ENCODE results near the gene C12orf50.
"Not testable (repeated sequence)": the region's sequence is repeated elsewhere in the genome, so short reads cannot be mapped to it uniquely, and the experiment has no call there.

The C12orf50 gene

DNA sequence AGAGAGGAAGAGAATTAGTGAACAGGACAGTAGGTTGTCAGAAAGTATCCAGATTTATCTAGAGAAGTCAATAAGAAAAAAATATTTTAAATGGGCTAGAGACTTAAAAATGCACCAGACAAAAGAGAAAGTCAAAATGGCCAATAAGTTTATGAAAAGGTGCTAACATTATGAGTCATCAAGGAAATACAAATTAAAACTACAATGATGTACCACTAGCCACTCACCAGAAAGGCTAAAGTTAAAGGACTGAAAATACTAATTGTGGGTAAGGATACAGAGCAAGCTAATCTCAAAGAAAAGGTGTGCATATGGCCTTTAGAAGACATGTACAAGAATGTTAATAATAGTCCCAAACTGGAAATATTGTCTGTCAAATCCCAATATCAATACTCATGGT lies 37.7 kb downstream of the C12orf50 start:
- no peak for DNase-seq (ENCODE audit: low read depth in 1 of 2, low spot score in 1 of 2)

DNA sequence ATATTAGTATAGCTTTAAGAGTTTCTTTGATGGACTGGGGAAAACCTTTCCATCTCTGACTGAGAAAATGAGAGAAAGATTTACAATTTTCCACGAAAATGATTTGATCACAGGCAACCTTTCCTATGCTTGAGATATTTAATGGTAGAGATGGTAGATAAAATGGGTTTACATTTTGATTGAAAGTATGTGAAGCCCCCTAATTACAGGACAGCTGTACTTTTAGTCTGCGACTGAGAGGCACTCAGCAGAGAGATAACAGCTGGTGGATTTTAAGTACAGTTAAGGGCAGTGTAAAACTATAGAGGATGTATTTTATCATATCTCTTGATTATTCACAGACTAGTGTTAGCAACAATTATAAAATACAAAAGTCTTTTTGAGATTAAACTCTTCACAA lies 40.7 kb downstream of the C12orf50 start:
- no peak for DNase-seq (ENCODE audit: low read depth in 1 of 2, low spot score in 1 of 2)

DNA sequence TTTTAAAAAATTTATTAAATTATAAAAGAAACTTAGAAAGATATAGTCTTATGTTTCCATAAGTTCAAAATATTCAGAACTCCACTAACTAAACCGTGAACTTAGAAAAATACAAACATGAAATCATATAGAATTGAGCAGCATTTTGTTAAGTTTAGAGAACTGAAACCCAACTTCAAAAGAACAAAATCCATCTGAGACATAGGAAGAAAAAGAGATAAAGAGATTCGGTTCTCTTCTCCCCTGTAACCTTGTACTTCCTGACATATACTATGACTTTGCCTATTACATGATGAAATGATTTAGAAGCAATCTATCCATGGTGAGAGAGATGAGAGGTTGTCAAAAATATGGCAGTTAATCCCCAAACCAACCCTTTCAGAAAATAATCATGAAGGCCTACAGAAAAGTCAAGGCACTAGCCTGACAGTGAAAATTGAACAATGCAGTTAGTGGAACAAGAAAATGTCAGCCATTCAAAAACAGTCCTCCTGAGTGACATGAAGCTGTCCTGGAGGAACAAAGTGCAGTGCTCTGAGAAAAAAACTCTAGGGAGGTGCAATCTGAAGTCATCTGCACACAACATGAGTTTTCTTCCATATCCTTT lies 44.0 kb downstream of the C12orf50 start:
- no peak for DNase-seq (ENCODE audit: low read depth in 1 of 2, low spot score in 1 of 2)

DNA sequence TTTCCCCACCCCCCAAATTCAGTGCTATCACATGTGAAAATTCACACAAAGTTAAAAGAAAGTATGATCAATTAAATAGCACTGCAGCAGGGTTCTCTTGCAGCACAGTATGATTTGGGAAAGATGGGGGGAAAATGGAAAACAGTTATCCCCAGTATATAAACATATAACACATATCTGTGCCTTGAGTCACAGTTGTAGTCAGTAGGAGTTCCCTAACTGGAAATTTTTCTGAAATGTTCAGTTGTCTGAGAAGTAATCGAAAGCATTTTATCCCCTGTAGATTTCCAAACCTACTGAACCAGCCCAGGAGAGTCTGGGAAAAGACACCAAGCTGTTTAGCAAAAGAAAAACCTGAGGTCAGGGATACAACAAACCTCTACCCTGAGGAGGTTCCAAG lies 47.0 kb downstream of the C12orf50 start:
- no peak for DNase-seq (ENCODE audit: low read depth in 1 of 2, low spot score in 1 of 2)

DNA sequence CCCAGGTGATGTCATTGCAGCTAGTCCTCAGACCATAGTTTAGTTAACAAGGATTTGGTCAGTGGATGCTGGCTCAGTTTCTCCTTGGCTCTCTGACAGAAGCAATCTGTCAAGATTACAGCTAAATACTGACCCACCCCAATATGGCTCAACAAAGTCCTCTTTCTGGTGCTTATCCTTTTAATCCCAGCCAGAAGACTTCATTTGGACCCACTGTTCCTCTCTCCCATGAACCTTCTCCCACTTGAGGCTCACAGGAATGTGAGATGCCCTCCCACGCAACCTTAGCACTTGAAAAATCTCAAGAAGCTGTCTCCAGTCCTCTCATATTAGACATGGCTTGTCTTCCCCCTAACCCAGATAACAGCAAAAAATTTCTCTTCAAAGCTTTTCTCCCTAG lies 47.7 kb downstream of the C12orf50 start:
- no peak for DNase-seq (ENCODE audit: low read depth in 1 of 2, low spot score in 1 of 2)

DNA sequence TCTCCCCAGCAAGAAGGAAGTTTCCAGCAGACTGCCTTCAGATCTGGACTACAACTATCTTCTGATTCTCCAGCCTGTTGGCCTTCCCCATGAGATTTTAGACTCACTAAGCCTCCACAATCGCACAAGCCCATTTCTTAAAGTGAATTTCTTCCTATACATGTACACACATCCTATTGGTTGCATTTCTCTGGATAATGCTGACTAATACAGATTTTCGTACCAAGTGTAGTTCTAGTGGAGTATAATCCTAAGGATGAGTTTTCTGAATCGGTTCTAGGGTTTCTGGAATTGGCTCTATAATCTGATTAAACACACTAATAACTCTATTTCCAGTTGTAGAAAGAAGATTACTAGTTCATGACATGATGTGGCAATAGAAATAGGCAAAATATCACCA lies 53.3 kb downstream of the C12orf50 start:
- DNase-seq (ENCODE audit: low read depth in 1 of 2, low spot score in 1 of 2): no peak

DNA sequence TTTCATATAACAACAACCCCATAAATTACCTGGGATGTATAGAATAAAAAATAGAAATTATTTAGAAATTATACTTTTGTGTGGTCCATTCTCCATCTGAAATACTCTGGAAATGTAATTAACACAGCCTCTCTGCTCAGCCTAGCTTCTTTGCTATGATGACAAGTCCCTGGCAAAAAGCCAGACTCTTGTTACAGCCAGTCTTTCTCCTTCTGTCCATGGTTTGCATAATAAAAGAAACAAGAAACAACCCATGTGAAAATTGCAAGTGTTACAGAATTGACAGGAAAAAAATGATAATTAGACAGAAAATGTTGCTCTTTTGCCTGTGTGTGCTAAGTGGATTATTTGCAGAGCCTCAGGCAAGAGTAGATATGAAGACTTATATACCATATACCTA lies 61.3 kb downstream of the C12orf50 start:
- DNase-seq (ENCODE audit: low read depth in 1 of 2, low spot score in 1 of 2): no peak

DNA sequence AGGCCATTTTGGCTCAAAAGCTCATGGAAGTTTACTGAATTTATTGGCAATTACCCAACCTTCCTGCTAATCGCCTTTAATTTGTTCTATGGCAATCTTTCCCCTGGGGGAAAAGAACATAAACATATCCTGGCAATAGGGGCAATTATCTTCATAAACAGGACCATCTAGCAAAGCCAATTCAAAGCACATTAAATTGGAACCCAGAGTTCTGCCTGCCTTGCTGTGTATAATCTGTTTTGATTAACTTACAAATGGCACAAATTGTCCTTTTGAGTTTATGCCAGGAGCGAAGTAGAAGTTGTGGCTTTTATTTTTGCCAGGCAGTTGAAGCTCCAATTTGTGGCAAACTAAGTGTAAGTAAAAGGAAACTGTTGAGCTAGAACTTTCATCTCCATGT lies 68.6 kb downstream of the C12orf50 start:
- no peak for DNase-seq (ENCODE audit: low read depth in 1 of 2, low spot score in 1 of 2)

DNA sequence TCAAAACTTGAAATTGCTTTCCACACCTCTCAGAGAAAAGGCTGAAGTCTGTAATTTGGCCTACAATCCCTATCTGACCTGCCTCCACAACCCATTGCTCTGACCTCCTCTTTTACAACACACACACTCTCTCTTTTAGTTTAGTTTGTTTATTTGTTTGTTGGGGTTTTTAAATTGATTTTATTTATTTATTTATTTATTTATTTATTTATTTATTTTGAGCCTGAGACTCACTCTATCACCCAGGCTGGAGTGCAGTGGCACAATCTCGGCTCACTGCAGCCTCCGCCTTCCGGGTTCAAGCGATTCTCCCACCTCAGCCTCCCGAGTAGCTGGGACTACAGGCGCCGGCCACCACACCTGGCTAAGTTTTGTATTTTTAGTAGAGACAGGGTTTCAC lies 75.2 kb downstream of the C12orf50 start:
- not testable (repeated sequence) for DNase-seq (ENCODE audit: low read depth in 1 of 2, low spot score in 1 of 2)

DNA sequence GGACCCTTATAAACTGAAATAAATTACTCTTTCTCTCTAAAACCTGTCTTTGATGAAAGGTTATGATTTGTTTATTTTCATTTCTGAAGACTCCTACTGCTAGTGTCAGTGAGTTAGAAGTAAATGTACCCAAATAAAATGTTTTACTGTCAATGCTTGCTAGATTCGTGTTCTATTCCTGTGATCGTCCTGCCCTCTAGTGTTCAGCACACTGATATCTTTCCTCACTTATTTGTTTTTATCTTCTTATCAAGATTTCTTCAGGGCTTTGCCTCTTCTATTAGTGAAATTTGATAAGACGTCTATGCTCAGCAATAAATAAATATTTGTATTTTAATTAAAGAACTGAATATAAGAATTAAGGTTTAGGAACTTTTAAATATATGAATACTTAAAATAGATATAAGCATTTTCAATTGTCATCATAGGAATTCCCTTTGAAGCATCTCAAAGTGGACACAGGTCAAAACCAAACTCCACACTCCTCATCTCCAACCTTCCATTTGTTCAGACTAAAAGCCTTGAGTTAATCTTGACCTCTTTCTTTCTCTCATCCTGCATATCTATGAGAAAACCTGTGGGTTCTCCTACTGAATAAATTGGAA lies 75.8 kb downstream of the C12orf50 start:
- DNase-seq (ENCODE audit: low read depth in 1 of 2, low spot score in 1 of 2): no peak

DNA sequence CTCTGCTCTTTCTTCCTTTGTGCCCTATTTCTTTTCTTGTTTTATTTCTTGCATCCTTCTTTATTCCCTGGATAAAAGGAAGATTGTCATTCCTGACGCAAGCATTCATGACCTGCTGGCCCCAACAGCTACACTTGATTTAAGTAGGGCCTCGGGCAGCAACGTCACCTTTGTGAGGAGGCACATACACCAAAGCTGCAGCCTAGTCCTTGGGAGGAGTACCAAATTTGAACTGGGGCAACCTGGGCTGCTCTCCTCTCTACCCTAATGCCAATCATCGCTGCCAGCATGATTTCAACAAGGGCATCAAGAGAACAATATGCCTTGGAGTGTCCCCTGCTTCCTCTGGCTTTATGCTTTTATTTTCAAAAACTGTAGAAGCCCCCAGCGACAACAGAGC lies 76.4 kb downstream of the C12orf50 start:
- DNase-seq (ENCODE audit: low read depth in 1 of 2, low spot score in 1 of 2): no peak

DNA sequence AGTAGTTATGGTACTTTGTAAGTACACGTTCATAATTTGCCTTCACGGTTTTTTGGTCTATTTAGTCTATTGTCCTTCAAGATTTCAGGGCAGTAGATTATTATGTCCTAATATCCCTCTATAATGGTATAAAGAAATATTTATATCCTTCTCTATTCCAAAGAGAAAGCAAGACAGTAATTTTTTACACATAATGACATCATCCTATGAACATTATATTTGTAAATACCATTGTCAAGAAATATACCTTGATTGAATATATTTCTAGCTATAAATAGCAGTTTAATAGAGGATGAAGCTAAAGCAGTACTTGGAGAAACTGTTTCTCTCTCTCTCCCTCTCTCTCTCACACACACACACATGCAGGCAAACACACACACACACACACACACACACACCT lies 77.0 kb downstream of the C12orf50 start:
- DNase-seq (ENCODE audit: low read depth in 1 of 2, low spot score in 1 of 2): no peak

DNA sequence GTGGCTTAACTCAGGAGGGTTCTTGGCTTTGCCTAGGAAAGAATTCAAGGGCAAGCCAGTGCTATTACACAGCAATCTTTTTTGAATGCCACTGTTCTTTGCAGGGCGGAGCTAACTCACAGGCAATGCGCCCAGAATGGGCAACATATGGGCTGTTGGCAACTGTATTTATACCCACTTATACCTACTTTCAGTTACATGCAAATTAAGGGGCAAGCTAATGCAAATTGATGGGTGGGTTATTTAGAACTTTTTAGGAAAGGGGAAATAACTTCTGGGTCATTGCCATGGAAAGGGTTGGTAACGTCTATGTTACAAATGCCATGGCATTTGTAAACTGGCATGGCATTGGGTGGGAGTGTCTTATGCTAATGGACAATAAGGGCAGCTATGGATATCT lies 85.4 kb downstream of the C12orf50 start:
- no peak for DNase-seq (ENCODE audit: low read depth in 1 of 2, low spot score in 1 of 2)

DNA sequence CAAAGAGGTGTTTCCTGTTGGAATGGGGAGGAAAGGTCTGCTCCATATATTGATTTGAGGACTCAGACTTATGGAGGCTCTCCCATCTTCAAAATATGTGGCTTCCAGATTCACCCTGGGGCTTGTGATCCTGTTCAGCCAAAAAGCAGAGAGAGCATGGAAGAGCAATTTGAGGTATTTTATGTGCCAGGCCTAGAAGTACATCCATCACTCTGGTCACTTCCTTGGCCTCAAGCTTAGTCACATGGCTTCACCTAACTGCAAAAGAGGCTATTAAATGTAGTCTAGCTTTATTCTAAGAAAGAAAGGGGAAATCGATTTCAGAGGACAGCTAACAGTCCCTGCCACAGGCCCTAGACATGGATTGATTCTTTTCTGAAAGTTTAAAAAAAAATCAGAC lies 86.2 kb downstream of the C12orf50 start:
- no peak for DNase-seq (ENCODE audit: low read depth in 1 of 2, low spot score in 1 of 2)

DNA sequence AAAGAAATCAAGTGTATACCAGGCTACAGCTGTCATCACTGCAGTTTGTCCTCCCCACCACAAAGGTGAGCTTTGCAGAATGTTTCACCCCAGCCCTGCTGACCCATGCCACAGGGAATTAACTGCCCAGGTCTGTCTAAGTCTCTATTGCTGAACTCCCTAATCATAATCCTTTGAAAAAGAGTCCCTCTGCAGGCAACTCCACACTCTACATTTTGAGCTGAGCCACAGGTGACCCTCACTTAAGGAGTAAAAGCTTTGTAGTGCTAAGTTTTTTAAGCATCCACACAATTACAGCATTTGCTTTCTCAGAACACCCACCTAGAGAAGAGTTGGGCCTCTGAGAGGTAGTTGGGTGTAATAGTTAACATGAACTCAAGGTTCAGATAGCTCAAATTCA lies 90.0 kb downstream of the C12orf50 start:
- no peak for DNase-seq (ENCODE audit: low read depth in 1 of 2, low spot score in 1 of 2)

DNA sequence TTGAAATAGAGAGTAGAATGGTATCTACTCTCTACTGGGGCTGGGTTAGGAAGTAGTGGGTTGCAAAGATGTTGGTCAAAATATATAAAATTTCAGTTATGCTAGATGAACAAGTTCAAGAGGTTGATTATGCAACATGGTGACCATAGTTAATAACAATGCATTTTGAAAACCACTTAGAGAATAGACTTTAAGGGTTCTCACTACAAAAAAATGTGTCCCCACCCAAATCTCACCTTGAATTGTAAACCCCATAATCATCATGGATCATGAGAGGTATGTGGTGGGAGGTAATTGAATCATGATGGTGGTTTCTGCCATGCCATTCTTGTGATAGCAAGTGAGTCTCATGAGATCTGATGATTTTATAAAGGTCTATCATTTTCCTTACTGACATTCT lies 94.0 kb downstream of the C12orf50 start:
- DNase-seq (ENCODE audit: low read depth in 1 of 2, low spot score in 1 of 2): no peak

DNA sequence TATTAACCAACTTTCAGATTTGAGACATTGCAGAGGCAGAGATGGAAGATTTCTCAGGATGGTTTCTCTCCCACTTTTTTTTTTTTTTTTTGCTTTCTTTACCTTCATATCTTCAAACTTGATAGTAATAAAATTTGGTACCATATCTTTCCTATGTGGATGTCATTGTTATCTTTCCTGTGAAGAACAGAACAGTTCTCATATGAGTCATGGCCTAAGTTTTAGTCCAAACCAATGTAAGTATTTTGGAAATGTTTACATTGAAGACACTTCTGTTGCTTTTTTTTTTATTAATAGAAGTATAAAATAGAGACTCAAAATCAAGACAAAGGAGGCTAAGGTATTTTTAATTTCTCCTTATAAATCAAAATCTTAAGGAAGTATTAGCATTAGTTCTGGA lies 95.2 kb downstream of the C12orf50 start:
- DNase-seq (ENCODE audit: low read depth in 1 of 2, low spot score in 1 of 2): no peak

DNA sequence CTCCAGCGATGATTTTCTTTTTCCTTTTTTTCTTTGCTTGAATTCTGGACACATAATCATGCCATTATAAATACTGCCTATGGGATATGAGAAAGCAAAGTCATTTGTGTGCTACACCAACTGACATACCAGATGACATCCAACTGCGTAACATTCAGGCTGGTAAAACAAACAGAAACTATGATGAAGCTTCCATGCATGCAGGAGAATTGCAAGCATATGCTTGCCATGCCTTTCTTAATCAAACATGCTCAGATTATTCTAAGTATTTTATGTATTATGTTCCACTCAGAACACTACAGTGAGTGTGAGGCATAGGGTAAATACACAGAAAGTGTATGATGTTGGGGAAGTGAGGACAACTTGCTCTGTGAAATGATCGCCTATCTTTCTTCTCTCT lies 97.4 kb downstream of the C12orf50 start:
- DNase-seq (ENCODE audit: low read depth in 1 of 2, low spot score in 1 of 2): no peak

DNA sequence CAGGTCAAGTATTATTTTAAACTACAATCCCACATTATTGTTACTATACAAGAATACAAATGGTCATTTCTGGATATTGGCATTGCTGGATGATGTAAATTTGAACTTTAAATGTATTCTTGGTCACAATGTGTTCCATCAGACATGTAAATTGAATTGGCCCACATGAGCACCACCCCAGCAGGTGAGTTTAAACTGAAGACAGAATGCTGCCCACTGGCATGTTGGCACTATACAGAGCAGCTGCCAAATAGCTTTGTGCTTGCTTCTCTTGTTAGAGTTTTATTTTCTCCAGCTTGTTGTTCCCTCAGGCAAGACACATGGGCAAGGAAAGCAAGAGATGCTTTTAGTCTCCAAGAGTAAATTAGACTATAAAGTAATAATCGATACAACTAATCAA lies 98.6 kb downstream of the C12orf50 start:
- DNase-seq (ENCODE audit: low read depth in 1 of 2, low spot score in 1 of 2): no peak

All from stimulated activated CD4-positive, alpha-beta T cell treated with anti-CD3 and anti-CD28 coated beads, Interleukin-15, amount 100 ng/mL, for 1 hour (primary cell).